GM23338 (cell line): ENCODE measurements around the gene SYNE2. TPM values are rescaled to one million over a fixed set of nuclear protein-coding genes. Genes with fewer than 3 reads are reported as not detected.

ENCODE experiments used
- ATAC-seq: fragments of 200-7000 bp; cut with Tn5 transposase; 3 replicates; pipeline ENCODE4 v1.9.1; 2020
- DNase-seq: peaks from one replicate; pipeline ENCODE4 v3.0.0-alpha.2; 2015; ENCODE audit warnings: low spot score
- H2AFZ ChIP-seq: fragments of 200-600 bp; sonication (generic); 2 replicates; pipeline ENCODE4 v1.8.0; 2016; ENCODE audit warnings: antibody characterized with exemption, mild to moderate bottlenecking, moderate library complexity
- H3F3A ChIP-seq: fragments of 200-600 bp; sonication (generic); replicated peaks from 2 replicates; pipeline ENCODE4 v1.8.0; 2017; ENCODE audit warnings: antibody characterized with exemption, mixed run types, low read depth
- H3K27ac ChIP-seq: fragments of 200-600 bp; sonication (generic); 2 replicates; pipeline ENCODE4 v1.6.1; 2016; ENCODE audit warnings: low read depth
- H3K27me3 ChIP-seq: fragments of 200-600 bp; sonication (generic); 2 replicates; pipeline ENCODE4 v1.8.0; 2016; ENCODE audit warnings: mild to moderate bottlenecking, mixed run types, moderate library complexity; ENCODE audit not compliant: insufficient read depth
- H3K36me3 ChIP-seq: fragments of 200-600 bp; sonication (generic); 2 replicates; pipeline ENCODE4 v1.8.0; 2016; ENCODE audit warnings: mild to moderate bottlenecking; ENCODE audit not compliant: insufficient read depth
- H3K4me1 ChIP-seq: fragments of 200-600 bp; sonication (generic); 2 replicates; pipeline ENCODE4 v1.8.0; 2016; ENCODE audit warnings: mild to moderate bottlenecking, moderate library complexity; ENCODE audit not compliant: insufficient read depth
- H3K4me2 ChIP-seq: fragments of 200-600 bp; sonication (generic); 2 replicates; pipeline ENCODE4 v1.7.1; 2017; ENCODE audit warnings: mixed run types
- H3K4me3 ChIP-seq: fragments of 200-600 bp; sonication (generic); 2 replicates; pipeline ENCODE4 v1.6.1; 2016; ENCODE audit warnings: mixed run types
- H3K79me2 ChIP-seq: fragments of 200-600 bp; sonication (generic); replicated peaks from 2 replicates; pipeline ENCODE4 v1.8.0; 2017; ENCODE audit warnings: mild to moderate bottlenecking; ENCODE audit not compliant: insufficient read depth
- H3K9me2 ChIP-seq: fragments of 200-600 bp; sonication (generic); 2 replicates; pipeline ENCODE4 v1.8.0; 2017; ENCODE audit not compliant: insufficient read depth
- H4K20me1 ChIP-seq: fragments of 200-600 bp; sonication (generic); replicated peaks from 2 replicates; pipeline ENCODE4 v1.8.0; 2017; ENCODE audit warnings: mild to moderate bottlenecking; ENCODE audit not compliant: insufficient read depth
- H3K27ac Mint-ChIP-seq: 2 replicates; pipeline ENCODE4 v1.8.0; 2020; ENCODE audit warnings: inconsistent platforms, mild to moderate bottlenecking, moderate library complexity, mixed read lengths
- H3K27me3 Mint-ChIP-seq: 3 replicates; pipeline ENCODE4 v1.8.0; 2022; ENCODE audit warnings: low read depth, mild to moderate bottlenecking, moderate library complexity, mixed read lengths, inconsistent platforms; ENCODE audit not compliant: insufficient read depth, poor library complexity
- H3K36me3 Mint-ChIP-seq: 3 replicates; pipeline ENCODE4 v1.8.0; 2021; ENCODE audit warnings: low read depth, mild to moderate bottlenecking, inconsistent platforms, moderate library complexity, mixed read lengths
- H3K4me1 Mint-ChIP-seq: 3 replicates; pipeline ENCODE4 v1.8.0; 2020; ENCODE audit warnings: mild to moderate bottlenecking, inconsistent platforms, mixed read lengths
- H3K4me3 Mint-ChIP-seq: 3 replicates; pipeline ENCODE4 v1.8.0; 2021; ENCODE audit warnings: moderate library complexity, mild to moderate bottlenecking, inconsistent platforms, mixed read lengths
- H3K9me3 Mint-ChIP-seq: 3 replicates; pipeline ENCODE4 v1.8.0; 2020; ENCODE audit warnings: moderate library complexity, mild to moderate bottlenecking, inconsistent platforms, mixed read lengths
- CTCF ChIP-seq, 2 experiments: fragments of 200-600 bp in 1 of 2; sonication (generic) in 1 of 2; conservative IDR thresholded peaks; 2 replicates each; pipeline versions ENCODE4 v1.5.1 to v1.6.1; 2016 to 2017; ENCODE audit warnings: antibody characterized with exemption in 2 of 2, low read depth in 2 of 2, mild to moderate bottlenecking in 2 of 2, moderate library complexity in 1 of 2
- ETS1 ChIP-seq: IDR thresholded peaks from 2 replicates; pipeline ENCODE4 v1.6.1; 2016; ENCODE audit warnings: antibody characterized with exemption
- EZH2 ChIP-seq: fragments of 200-600 bp; sonication (generic); IDR thresholded peaks from one replicate; pipeline ENCODE4 v1.8.0; 2017; ENCODE audit warnings: antibody characterized with exemption, mild to moderate bottlenecking, low read depth; ENCODE audit not compliant: unreplicated experiment
- EZH2phosphoT487 ChIP-seq: fragments of 200-600 bp; sonication (generic); IDR thresholded peaks from one replicate; pipeline ENCODE4 v1.8.1; 2018; ENCODE audit warnings: antibody characterized with exemption; ENCODE audit not compliant: unreplicated experiment
- JUNB ChIP-seq: IDR thresholded peaks from one replicate; pipeline ENCODE4 v1.6.1; 2016; ENCODE audit warnings: antibody characterized with exemption; ENCODE audit not compliant: unreplicated experiment
- NANOG ChIP-seq: IDR thresholded peaks from 2 replicates; pipeline ENCODE4 v1.6.1; 2016; ENCODE audit warnings: antibody characterized with exemption, borderline replicate concordance
- POLR2AphosphoS5 ChIP-seq: IDR thresholded peaks from 2 replicates; pipeline ENCODE4 v1.6.1; 2016; ENCODE audit warnings: antibody characterized with exemption, low read depth
- REST ChIP-seq: IDR thresholded peaks from one replicate; pipeline ENCODE4 v1.6.1; 2018; ENCODE audit warnings: antibody characterized with exemption; ENCODE audit not compliant: unreplicated experiment
- STAT1 ChIP-seq: IDR thresholded peaks from one replicate; pipeline ENCODE4 v1.6.1; 2016; ENCODE audit warnings: antibody characterized with exemption; ENCODE audit not compliant: unreplicated experiment
- ZNF114 ChIP-seq: fragments of 250-450 bp; sonication (Bioruptor Pico); IDR thresholded peaks from 2 replicates; pipeline ENCODE4 v1.5.0; 2020; ENCODE audit warnings: mild to moderate bottlenecking, moderate library complexity
- ZNF331 ChIP-seq: fragments of 250-450 bp; sonication (Bioruptor Pico); IDR thresholded peaks from 2 replicates; pipeline ENCODE4 v1.5.0; 2020; ENCODE audit warnings: low read depth, mild to moderate bottlenecking, moderate library complexity
- polyA plus RNA-seq: library from polyadenylated mRNA; unstranded; fragments of >200 nt; fragmentation: Nextera tagmentation; extraction: Ambion mirVana; gene quantifications from 2 replicates; pipeline ENCODE4 v1.2.1, GENCODE V29; 2016
- total RNA-seq: library from RNA; depleted of rRNA; stranded (reverse); fragments of >200 nt; shearing (Covaris generic); gene quantifications from 2 replicates; pipeline ENCODE4 v1.2.3, GENCODE V29; 2014
- TF ChIP-seq, protein P1 (sequence below): fragments of 250-450 bp; sonication (Bioruptor Pico); IDR thresholded peaks from 2 replicates; pipeline ENCODE4 v1.5.0; 2020; ENCODE audit warnings: mild to moderate bottlenecking, moderate library complexity

The SYNE2 gene
- total and polyA plus RNA-seq, 2 experiments from 2014 or later: 34.3 to 86.5 TPM

DNA sequence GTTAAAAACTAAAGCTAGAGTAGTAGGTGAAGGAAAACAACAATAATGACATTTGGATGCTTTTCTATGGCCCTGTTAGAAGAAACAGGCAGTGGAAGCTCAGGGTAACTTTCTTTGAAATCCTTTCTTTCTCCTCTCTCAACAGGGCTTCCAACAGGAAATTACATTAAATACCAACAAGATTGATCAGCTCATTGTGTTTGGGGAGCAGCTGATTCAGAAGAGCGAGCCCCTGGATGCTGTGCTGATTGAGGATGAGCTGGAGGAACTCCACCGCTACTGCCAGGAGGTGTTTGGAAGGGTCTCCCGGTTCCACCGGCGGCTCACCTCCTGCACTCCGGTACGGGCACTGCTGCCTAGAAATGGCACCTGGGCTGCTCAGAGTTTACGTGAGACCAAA is 359.9 kb downstream of the SYNE2 start:
- Histone ChIP-seq H2AFZ (no peak overlapping the region), H3K9me2 (no peaks in the 10 kb centered on the region), H3K4me1 (no peaks in the 10 kb centered on the region), H3K4me3 (no peak overlapping the region), H3K4me2 (no peak overlapping the region), H4K20me1 (no peaks in the 10 kb centered on the region), H3K27me3 (no peaks in the 10 kb centered on the region), H3F3A (no peaks in the 10 kb centered on the region), H3K27ac (no peak overlapping the region), H3K36me3 (peaks cover 24% of the 10 kb centered on the region), H3K79me2 (no peaks in the 10 kb centered on the region)
- Mint-ChIP-seq H3K4me1 (no peaks in the 10 kb centered on the region), H3K36me3 (peaks cover 72% of the 10 kb centered on the region), H3K4me3 (no peak overlapping the region), H3K27me3 (peaks cover 5% of the 10 kb centered on the region), H3K27ac (no peak overlapping the region), H3K9me3 (no peaks in the 10 kb centered on the region)
- no peak for DNase-seq
- TF ChIP-seq ZNF331 (no peak), STAT1 (no peak), NANOG (no peak), EZH2 (no peak), CTCF (conservative IDR thresholded peaks at IDR 0.05; ENCODE audit: low read depth in 2 of 2) (no peak), ETS1 (no peak), POLR2AphosphoS5 (no peak), REST (no peak), JUNB (no peak), EZH2phosphoT487 (no peak), ZNF114 (no peak)
- TF ChIP-seq, protein P1, sequence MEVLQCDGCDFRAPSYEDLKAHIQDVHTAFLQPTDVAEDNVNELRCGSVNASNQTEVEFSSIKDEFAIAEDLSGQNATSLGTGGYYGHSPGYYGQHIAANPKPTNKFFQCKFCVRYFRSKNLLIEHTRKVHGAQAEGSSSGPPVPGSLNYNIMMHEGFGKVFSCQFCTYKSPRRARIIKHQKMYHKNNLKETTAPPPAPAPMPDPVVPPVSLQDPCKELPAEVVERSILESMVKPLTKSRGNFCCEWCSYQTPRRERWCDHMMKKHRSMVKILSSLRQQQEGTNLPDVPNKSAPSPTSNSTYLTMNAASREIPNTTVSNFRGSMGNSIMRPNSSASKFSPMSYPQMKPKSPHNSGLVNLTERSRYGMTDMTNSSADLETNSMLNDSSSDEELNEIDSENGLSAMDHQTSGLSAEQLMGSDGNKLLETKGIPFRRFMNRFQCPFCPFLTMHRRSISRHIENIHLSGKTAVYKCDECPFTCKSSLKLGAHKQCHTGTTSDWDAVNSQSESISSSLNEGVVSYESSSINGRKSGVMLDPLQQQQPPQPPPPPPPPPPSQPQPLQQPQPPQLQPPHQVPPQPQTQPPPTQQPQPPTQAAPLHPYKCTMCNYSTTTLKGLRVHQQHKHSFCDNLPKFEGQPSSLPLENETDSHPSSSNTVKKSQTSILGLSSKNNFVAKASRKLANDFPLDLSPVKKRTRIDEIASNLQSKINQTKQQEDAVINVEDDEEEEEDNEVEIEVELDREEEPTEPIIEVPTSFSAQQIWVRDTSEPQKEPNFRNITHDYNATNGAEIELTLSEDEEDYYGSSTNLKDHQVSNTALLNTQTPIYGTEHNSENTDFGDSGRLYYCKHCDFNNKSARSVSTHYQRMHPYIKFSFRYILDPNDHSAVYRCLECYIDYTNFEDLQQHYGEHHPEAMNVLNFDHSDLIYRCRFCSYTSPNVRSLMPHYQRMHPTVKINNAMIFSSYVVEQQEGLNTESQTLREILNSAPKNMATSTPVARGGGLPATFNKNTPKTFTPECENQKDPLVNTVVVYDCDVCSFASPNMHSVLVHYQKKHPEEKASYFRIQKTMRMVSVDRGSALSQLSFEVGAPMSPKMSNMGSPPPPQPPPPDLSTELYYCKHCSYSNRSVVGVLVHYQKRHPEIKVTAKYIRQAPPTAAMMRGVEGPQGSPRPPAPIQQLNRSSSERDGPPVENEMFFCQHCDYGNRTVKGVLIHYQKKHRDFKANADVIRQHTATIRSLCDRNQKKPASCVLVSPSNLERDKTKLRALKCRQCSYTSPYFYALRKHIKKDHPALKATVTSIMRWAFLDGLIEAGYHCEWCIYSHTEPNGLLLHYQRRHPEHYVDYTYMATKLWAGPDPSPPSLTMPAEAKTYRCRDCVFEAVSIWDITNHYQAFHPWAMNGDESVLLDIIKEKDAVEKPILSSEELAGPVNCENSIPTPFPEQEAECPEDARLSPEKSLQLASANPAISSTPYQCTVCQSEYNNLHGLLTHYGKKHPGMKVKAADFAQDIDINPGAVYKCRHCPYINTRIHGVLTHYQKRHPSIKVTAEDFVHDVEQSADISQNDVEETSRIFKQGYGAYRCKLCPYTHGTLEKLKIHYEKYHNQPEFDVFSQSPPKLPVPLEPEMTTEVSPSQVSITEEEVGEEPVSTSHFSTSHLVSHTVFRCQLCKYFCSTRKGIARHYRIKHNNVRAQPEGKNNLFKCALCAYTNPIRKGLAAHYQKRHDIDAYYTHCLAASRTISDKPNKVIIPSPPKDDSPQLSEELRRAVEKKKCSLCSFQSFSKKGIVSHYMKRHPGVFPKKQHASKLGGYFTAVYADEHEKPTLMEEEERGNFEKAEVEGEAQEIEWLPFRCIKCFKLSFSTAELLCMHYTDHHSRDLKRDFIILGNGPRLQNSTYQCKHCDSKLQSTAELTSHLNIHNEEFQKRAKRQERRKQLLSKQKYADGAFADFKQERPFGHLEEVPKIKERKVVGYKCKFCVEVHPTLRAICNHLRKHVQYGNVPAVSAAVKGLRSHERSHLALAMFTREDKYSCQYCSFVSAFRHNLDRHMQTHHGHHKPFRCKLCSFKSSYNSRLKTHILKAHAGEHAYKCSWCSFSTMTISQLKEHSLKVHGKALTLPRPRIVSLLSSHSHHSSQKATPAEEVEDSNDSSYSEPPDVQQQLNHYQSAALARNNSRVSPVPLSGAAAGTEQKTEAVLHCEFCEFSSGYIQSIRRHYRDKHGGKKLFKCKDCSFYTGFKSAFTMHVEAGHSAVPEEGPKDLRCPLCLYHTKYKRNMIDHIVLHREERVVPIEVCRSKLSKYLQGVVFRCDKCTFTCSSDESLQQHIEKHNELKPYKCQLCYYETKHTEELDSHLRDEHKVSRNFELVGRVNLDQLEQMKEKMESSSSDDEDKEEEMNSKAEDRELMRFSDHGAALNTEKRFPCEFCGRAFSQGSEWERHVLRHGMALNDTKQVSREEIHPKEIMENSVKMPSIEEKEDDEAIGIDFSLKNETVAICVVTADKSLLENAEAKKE (CRISPR knock-in tag): no peak
- ATAC-seq: no peak
